GM18526 (cell line): ENCODE data around the gene UST.

Experiments
- POLR2A ChIP-seq: IDR thresholded peaks from 3 replicates; pipeline ENCODE4 v1.6.1; 2011; ENCODE audit not compliant: insufficient read length; ENCODE audit errors: extremely low read depth

Gene UST

DNA sequence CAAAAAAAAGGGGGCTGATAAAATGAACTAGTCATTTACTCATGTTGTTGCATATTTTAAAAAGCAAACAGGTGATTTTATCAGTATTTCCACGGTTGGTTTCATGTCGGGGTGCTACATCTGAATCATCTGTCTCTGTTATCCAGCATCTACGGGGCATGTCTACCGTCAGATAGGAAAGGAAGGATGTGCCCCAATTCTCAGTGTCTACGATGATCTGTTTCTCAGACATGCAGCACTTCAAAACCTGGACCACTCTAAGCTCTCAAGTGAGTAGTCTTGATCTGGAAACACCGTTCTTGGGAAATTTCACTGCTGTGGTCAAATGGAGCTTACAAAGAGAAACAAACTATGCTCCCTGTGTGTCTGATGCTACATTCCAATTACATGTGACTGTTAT, 330.4 kb downstream of the UST start:
- no peak for TF ChIP-seq POLR2A

DNA sequence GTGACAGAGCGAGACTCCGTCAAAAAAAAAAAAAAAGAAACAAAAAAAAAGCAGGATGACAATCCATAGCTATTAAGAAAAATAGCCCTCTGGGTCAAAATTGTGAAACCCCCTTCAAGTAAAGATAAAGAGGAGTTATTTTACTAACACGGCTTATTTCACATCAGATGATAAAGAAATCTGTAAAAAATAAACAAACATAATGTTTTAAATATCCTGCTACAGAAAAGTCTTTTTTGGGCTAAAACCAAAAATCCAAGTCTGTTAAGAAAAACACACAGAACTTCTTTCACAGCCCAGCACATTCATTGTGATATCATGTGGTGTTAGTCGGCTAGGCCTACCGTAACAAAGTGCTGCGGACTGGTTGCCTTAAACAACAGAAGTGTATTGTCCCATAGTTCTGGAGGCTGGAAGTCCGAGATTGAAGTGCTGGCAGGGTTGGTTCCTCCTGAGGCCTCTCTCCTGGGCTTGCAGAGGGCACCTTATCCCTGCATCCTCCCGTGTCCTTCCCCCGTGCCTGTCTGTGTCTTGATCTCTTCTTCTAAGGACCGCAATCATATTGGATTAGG, 331.5 kb downstream of the UST start:
- TF ChIP-seq POLR2A, result no peak

DNA sequence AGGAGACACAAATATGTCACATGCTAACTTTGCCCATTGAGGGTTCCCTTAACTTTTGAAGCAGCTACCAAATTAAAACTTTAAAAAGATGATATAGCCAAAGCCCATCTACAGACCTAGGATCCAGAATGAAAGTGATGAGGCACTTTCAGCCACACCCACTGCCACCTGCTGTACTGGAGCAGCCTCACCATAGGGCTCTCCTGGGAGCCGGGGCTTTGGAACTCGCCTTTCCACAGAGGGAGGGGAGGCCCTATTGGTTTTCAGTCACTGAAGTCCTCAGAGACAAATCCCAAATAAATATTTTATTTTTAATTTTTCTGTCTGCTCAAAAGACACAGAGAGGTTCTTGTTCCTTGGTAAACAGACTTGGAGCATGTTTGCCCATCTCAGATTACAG, 332.6 kb downstream of the UST start:
- no peak for TF ChIP-seq POLR2A

DNA sequence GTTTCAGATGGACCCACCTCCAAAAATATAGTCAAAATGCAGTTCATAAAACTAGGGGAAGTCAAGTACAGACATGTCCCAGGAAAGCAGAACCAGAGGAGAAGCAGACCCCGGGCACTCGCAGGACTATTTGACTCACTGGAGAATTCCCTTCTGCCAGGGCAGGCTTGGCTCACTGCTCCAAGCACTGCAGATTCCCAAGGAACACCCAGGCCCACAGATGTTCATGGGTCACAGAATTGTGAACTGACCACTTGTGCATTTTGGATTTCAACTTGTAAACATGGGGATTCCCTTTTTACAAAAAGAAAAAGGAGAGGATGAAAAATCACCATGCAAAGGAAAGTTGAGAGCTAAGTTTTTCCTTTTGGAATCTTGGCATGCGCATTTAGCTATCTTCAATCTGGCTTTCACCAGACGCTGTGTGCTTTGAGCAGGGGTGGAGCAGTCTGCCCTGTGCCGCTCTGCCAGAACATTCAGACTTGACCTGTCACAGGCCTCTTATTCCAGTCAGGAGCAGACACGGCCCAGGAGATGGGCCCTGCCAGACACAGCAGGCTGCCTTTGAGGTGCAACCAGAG, 333.2 kb downstream of the UST start:
- TF ChIP-seq POLR2A, result no peak

DNA sequence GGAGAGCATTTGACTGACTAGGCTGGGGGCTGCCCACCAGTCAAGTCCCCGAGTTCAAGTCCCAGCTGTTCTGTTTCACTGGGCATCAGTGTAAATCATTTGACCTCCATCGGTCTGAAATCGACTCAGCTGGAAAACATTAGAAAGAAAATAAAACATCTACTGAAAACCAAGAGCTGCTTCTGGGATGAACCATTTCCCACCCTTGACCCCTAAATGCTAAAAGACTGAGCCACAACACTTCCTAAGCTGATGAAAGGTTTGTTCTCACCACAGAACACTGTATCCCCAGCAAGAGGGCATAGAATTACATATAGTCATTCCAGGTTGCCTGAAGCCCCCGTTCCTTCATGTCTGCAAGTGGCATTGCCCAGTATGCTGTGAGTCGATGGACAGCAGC, 333.7 kb downstream of the UST start:
- no peak for TF ChIP-seq POLR2A

DNA sequence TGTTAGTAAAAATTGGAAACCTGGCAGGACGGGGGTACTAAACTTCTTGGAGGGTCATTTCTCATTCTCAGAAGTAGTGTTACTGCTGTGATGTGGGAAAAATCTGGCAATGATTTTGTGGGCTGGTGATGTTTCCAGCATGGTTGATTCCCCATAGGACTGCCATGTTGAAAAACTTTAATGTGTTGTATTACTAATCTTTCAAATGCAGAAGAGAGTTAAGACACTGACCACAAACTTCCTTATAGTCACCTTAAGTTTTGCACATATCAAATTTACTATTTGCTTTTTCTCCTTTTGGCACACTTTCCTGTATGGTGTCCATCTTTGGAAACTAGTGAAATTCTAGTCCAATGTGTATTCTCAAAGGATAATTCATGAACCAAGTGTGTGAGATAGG, 334.5 kb downstream of the UST start:
- TF ChIP-seq POLR2A, result no peak

DNA sequence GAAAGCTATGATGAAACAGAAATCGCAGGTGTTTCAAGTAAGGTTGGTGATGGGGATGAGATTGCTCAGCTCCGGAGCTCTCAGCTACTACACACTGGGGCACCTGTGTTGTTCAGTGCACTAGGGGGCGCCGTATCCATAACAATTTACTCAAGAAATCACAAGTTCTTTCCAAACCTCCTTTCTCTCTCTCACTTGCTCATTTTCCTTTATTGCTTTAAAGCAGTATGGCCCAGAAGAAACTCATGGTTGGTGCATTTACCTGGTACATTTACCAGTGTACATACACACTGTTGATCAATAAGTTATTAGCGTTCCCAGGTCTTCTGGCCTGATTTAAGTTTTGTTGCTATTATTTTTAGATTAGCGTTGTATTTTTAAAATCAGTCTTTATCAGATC, 335.5 kb downstream of the UST start:
- no peak for TF ChIP-seq POLR2A

DNA sequence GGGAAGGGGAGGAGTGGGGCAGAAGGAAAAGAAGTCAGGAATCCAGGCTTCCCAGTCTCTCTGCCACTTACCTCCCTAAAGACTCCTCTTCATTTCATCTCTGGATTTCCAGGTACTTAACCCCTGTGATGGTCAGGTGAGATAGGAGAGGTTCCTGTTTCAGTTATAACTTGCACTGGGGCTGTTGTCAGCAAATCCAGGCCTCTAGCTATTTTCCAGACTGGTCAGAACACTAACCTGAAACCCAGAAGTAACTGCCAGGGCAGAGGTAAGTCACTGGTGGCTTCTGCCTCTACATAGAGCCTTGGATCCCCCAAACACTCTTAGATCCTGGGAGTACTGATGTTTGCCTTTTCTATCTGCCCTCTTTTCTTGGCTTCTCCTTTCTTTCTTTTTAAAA, 337.2 kb downstream of the UST start:
- no peak for TF ChIP-seq POLR2A

DNA sequence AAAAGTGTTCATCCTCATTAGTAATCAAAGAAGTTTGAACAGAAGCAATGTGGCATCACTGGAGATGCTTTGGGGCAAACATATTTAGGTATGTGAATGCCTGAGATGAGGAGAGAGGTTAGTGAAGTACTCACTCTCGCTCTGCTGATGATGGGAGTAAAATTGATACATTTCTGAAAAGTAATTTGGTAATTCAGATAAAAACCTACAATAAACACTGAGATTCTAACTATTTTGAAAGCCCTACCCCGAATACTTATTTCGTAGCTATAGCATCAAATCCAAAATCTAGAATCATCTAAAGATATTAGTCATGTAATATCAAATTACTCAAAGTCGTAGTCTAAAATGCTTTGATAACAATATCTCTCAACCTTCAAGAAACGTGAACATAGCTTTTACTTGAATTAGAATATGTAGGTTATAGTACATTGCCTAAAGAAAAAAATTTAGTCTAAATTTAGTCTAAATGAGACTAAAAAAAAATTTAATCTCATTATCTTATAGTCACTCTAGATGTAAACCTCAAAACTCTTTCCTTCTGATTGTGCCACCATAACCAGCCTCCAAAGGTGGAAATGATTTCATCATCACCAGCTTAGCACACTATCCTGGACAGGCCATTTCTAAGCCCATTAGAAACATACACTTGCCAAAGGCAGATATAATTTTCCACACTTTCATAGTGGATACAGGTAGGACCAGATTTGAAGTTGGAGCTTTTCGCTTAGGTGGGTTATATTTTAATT, 338.2 kb downstream of the UST start:
- no peak for TF ChIP-seq POLR2A

DNA sequence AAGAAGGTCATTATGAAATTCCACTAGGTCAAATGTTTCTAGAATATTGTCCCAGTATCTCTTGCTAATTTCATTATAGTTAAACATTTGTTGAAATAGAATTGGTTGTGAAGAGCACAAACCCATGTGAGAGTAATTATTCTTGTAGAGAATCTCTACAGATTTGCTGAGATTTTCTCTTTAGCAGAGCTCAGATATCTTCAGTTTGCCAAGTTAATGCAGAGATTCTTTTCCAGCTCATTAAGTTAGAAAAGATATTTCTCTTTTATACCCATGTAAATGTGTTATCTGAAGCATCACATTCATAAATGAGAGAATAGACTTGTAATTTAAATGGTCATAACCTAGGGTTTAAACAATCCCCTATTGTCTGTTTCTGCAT, 338.7 kb downstream of the UST start:
- no peak for TF ChIP-seq POLR2A

DNA sequence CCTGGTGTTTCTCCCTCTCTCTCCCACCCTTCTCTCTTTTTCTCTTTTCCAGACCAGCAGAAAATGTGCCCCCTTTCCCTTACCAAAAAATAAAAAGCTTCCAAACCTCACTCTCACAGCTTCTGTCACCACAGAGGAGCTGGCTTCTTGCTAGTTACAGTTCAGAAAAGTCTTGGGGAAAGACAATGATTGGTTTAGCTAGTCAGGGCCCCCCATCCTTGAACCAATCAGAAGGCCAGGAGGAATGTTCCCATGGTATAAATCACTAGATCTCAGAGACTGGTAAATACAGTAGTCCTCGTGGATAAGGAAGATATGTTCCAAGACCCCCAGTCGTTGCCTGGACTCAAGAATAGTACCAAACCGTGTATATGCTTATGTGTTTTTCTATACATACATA, 339.5 kb downstream of the UST start:
- no peak for TF ChIP-seq POLR2A

DNA sequence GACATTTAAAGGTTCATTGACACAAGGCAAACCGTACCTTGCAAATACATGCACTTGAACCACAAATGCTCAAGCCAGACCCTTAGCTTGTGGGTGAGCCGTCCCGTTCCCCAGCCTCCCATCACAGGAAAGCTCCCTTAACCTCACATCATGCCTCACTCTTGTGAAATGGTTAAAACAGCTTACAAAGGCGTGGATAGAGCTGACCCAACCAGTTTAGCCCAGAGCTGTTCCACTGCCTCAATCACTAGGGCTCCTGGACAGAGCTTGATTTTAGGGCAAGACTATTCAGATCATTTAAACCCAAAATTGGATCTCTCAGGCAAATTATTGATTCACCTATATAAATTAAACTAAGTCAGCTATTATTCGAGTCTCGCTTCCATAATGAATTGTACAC, 341.1 kb downstream of the UST start:
- TF ChIP-seq POLR2A, result no peak

DNA sequence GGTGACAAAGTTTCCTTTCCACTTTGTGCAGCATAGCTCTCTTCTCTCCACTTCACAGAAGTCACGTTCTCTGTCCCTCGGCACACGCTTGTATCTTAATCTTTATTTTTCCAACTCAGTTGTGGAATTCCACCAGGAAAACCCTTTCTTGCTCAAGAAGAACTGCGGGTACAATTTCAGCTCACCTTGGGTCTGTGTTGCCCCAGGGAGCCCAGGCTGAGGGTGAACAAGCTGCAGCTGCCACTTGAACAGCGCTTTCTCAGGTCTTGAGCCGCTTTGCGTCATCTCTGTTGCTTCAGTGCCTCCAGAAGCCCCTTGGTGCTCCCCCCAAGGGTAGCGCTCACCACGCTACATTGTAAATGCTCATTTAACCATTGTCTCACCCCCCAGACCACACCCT, 341.5 kb downstream of the UST start:
- TF ChIP-seq POLR2A, result no peak

DNA sequence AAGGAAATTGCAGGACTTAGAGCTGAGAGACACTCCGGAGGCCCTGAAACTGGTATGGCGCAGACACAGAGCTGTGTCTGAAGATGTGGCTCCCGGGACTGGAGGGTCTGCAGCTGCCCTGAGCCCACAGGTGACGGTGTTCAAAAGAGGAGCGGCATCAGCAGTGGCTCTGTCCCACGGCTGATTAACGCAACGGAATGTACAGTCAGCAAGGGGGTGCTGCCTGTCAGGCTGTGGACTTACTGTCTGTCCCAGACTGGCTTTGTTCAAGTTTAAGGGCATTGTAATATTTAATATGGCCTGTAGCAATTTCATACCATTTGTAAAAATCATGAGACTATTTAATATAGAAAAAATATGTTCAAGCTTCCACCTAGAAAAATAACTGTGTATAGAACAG, 342.7 kb downstream of the UST start:
- no peak for TF ChIP-seq POLR2A

DNA sequence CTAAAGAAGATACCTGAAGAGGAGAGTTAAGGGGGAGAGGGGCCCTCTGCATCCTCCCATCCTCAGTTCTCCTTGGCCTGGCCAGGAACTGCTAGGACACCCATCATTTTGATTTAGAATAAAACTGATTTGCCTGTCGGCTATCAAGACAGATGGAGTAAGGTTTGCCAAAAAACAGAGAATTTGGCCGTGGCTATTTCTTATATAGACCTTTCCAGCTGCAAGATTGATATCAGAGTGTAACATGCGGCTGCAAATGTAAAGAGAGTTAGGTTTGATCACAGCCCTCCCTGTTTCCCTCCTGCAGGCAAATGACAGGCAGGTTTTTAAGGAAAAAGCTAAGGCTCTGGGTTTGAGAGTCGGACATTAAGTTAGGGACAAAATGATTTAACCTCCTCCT, 344.1 kb downstream of the UST start:
- no peak for TF ChIP-seq POLR2A

DNA sequence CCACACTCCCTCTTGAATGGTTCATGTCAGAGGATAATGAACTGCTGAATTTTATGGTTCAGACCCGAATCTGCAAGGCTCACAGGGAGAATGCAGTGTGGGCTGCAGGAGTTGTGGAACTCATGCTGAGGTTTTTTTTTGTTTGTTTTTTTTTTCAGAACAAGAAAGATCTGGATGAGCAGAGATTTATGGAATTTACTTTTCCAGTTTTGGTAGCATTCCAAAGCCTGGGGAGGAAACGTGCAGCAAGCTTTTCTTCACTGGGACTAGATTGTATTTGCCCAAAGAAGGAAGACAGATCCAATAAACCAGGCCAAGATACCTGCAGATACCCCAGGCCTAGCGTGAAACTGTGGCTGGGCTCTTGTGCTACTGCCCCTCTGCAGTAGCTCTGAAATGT, 346.8 kb downstream of the UST start:
- no peak for TF ChIP-seq POLR2A

DNA sequence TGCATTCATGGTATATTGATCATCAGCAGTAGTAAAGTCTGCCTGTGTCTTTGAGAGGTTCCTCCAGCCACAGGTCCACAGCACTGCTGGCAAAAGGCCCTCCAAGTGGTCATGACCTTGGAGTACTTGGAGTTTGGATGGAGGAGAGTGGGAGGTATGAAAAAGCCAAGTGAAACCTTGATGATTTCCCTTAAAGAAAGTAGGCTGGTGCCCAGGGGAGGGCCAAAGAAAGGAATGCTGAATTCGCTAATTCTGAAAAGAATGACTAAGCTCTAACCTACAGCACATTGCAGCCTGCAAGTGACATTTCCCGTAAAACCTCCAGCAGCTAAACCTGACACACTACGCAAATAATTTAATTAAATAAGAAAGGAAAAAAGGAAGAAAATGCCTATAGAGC, 347.3 kb downstream of the UST start:
- no peak for TF ChIP-seq POLR2A
